HG03064 (cell line): ENCODE measurements around the gene CHD2.

Source experiments
- ATAC-seq: cut with Tn5 transposase; IDR thresholded peaks from one replicate; pipeline ENCODE4 v1.9.1; 2021; ENCODE audit warnings: low read depth; ENCODE audit not compliant: unreplicated experiment

Gene CHD2

GRCh38 chr15:93044301-93045190 lies 144.4 kb downstream of the CHD2 start:
- ATAC-seq: no peak

DNA sequence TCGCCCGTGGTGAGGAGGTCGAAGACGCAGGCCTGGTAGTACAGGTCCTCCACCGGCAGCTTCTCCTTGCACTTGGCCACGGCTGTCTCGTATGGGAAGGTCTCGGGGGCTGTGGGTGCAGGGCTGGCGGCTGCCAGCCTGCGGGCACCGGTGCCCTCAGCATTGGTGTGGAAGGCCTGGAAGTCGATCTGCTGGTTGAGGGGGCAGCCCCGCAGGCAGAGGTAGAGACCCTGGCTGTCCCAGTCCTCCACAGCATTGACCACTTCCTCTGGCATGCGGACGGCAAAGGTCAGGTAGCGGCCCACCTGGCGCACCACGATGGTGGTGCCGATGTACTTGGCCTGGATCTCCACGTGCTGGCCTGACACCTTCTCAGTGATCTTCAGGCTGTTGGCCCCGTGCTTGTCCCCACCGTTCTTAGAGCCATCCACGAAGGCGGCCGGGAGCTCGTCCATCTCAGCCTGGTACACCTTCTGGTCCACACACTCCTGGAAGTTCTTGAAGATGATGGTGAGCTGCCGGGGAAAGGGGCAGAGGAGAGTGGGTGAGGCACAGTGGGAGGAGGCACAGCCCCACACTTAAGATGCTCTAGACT lies 145.2 kb downstream of the CHD2 start:
- ATAC-seq: no peak

GRCh38 chr15:93046120-93046519 lies 146.0 kb downstream of the CHD2 start:
- ATAC-seq: no peak

DNA sequence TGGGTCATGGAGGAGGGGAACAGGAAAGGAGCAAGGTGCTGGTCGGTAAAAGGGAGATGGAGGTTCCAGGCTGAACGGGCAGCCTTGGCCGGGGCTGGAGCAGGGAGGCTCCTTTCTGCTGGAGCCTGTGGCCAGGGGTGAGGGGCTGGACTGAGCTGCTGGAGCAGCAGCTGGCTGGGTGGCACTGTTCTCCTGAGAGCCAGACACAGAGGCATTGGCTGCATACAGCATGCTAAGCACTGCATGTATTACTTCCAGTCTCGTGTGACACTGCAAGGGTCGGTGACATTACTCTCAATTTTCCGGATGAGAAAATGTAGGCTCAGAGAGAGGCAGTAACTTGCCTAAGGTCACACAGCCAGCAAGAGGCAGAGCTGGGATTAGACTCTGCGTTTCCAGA lies 146.6 kb downstream of the CHD2 start:
- no peak for ATAC-seq

GRCh38 chr15:93047621-93048425 lies 147.7 kb downstream of the CHD2 start:
- ATAC-seq: no peak

GRCh38 chr15:93048426-93048721 lies 148.2 kb downstream of the CHD2 start:
- ATAC-seq: no peak

- ATAC-seq: no peak
Measured at GRCh38 chr15:93048759-93049161, 148.6 kb downstream of the CHD2 start.

GRCh38 chr15:93049233-93049632 lies 149.1 kb downstream of the CHD2 start:
- ATAC-seq: no peak

DNA sequence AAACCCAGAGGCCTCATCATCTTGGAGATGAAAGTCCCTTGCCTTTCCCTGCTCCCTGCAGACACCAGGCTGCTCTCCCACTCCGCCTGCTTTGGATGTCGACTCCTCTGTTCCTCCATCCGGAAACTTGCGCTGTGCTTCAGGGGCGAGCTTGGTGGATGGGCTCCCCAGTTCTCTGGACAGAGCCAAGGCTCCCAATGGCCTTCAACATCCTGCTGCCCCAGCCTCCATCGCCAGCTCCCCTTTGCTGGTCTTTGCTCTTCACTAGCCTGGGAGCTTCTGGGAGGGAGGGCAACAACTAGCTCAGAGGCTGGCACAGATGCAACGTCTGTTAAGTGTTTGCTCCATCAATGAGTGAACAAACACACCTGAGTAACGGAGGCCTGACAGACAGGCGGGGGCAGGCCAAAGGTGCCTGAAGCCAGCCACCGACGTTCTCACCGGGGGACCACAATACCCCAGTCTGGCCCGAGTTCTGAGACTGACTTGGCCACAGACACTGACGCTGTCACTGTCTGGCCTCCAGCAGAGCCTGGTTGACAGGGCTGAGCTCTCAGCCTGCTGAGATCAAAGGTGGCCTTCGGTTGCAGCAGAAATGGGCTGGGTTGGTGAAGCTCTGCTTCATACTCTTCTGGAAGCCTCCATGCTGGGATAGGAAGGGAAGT lies 149.9 kb downstream of the CHD2 start:
- no peak for ATAC-seq

DNA sequence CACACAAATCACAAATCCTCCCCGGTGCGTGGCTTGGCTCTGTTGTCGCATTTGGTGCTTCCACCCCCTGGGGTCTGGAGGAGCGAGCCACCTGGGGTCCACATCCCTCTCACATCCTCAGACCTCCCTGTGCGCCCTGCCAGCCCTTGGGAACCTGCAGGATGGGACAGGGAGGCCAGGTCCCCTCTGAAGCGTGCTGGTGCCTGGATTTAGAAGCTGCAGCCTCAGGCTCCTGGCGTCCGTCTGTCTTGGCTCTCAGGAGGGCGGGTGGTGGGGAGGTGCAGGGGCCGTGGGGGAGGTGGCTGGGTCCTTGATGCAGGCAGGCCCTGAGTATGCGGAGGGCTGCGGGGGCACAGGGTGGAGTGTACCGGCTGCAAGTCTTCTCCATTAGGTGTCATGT lies 150.5 kb downstream of the CHD2 start:
- no peak for ATAC-seq

DNA sequence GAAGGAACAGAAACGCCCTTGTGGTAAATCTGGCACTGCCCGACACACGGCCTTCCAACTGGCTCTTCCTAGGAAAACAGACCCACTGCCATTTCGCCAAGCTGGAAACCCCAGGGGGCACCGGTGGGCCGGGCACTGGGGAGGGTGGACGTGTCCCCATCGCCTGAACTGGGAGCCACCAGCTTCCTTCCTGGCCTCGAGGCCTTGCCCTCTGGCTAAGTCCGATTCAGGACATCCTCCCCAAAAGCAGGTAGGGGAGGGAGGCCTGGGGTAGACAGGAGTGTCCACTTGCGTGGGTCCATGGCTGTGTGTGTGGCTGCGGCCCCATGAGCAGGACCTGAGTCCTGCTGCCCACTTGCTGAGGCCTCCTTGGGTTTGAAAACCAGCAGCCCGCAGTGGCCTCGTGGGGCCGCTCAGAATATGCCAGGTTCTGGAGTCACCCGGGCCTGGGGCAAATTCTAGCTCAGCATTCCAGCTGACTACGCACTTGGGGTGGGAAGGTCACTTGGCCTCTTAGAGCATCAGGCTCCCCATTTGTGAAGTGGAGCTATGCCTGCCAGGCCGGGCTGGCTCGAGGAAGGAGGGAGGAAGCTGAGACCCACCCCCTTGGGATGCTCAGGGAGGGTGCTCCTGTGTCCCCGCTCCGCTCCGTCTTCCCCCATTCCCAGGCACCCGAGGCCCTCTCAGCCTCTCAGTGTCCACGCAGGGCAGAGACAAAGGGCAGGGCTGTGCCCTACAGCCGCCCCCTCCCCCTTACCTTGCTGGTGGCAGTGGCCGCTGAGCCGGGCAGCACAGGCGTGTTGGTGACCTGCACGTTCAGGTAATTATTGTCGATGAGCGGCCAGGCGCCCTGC lies 151.3 kb downstream of the CHD2 start:
- no peak for ATAC-seq

GRCh38 chr15:93052090-93052879 lies 152.2 kb downstream of the CHD2 start:
- no peak for ATAC-seq

DNA sequence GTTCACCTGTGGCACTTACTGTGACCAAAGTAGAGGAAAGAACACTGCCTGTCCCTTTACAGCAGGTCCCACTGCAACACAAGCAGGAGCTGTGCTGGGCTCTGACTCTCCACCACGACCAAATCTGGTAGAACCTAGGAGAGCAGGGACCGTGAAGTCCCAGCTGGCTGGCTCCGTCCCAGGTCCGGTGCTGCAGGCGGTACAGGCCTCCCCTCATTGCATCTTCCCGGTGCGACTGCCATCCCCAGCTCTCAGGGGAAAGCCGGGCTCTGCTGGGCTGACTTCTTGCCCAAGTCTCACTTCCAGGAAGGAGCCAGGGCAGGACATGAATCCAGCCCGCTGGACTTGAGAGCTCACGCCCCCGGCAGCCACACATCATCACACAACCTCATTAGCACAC lies 155.1 kb downstream of the CHD2 start:
- ATAC-seq: no peak

- ATAC-seq: no peak
Measured at GRCh38 chr15:93056836-93057235, 156.7 kb downstream of the CHD2 start.

DNA sequence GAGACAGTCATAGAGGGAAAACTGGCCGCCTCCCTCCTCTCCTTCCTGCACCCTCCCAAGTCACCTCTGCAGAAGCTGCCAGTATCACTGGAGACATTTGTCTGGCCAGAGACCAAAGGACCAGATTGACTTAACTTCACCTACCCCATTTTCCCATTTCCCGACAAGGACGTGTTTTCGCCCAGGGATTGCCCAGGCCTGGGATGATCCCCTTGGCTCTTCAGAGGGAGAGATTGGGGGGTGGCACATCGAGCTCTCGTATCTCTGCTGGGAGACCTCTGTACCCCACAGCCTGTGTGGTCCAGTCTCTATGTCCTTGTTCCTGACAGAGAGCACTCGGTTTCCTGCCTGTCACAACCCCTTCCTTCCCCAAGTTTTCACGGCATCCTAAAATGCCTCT lies 157.5 kb downstream of the CHD2 start:
- ATAC-seq: no peak

DNA sequence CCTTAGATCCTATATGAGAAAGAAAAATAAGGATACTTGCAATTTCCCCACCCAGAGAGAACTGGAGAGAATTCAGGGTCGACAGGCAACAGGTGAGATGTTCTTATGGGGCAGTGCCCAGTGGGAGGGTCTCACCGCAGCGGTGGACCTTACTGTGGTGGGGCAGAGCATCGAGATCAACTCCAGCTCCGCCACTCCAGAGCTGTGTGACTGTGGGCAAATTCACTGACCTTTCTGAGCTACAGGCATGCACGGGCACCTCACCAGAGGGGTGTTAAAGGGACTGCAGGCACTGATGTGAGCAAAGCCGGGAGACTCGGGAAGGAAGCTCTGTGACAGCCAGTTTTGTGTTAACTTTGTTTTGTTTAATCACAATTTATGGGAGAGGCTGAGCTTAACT lies 158.0 kb downstream of the CHD2 start:
- ATAC-seq: no peak

DNA sequence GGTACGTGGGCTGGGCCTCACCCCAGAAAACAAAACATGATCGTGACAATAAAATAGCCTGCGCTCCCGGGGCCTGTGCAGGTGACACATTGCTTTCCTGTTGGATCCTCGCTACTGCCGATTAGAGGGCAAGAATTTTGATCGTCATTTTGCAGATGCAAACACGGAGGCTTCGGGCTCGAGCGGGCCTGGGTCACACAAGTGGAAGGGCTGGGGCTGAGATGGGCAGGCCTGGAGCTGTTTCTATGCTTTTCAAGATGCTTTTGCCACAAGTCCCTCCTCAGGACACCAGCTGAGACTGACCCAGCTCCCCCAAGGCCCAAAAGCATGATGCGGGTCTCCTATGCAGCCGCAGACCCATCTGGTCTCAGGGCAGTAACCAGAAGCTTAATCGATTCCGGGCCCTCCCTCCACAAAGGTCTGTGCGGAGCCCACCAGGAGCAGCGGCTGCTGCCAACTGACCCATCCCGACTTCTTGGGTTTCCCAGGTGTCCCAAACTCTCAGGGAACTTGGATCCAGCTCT lies 158.8 kb downstream of the CHD2 start:
- ATAC-seq: no peak

DNA sequence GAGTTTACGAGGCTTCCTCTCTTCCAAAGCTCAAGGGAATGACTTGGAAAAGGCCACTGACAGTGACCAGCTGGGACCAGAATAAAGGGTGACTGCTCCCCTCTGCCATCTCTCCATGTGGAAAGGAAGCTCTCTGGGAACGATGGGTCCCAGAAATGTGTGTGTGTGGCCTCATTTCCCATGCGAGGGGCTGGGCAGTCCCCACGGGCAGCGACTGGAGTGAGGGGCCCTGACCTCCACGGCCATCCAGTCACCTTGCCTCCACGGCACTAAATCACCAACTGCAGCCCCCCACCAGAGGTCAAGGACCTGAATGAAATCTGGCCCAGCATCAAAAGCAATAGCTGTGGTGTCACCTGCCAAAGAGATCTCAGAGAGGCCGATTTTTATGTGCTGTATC lies 159.3 kb downstream of the CHD2 start:
- no peak for ATAC-seq
